H1 (cell line): ENCODE measurements around the gene ILK. TPM values are rescaled to one million over a fixed set of nuclear protein-coding genes. Genes with fewer than 3 reads are reported as not detected.
A peak's percentile ranks its signal among the peaks of the same experiment; 100 is the strongest.

ENCODE experiments used
- CTCF ChIA-PET: fragments of 300-600 bp; sonication (Branson Sonifier 250); formaldehyde crosslinking; loops from one replicate; lab custom pipeline; 2021; ENCODE audit not compliant: partially characterized antibody; lab: Charles Lee
- POLR2A ChIA-PET: fragments of 300-600 bp; sonication (Branson Sonifier 250); formaldehyde crosslinking; loops from one replicate; lab custom pipeline; 2021; ENCODE audit warnings: inconsistent platforms; ENCODE audit not compliant: partially characterized antibody; lab: Charles Lee
- DNase-seq, 2 experiments: peaks; one replicate each; pipeline versions ENCODE4 v3.0.0 to v3.0.0-alpha.2; 2010 to 2022; ENCODE audit warnings: low spot score in 2 of 2, low read depth in 1 of 2, mixed read lengths in 1 of 2
- FAIRE-seq: peaks from 2 replicates; lab custom pipeline; 2011; peaks lifted over from hg19 to GRCh38; lab: Jason Lieb, UNC
- H2AFZ ChIP-seq: 2 replicates; pipeline ENCODE4 v1.8.1; 2012; ENCODE audit warnings: low read length, inconsistent platforms
- H2AK5ac ChIP-seq: 2 replicates; pipeline ENCODE4 v1.6.1; 2013; ENCODE audit warnings: low read depth, low read length
- H2BK120ac ChIP-seq: replicated peaks from 2 replicates; pipeline ENCODE3; 2013; ENCODE audit warnings: low read depth, low read length, inconsistent platforms
- H2BK12ac ChIP-seq: 2 replicates; pipeline ENCODE4 v1.6.1; 2013; ENCODE audit warnings: low read depth, low read length
- H2BK15ac ChIP-seq: 2 replicates; pipeline ENCODE4 v1.6.1; 2013; ENCODE audit warnings: low read length
- H2BK20ac ChIP-seq: 2 replicates; pipeline ENCODE4 v1.6.1; 2013; ENCODE audit warnings: low read length
- H2BK5ac ChIP-seq: 2 replicates; pipeline ENCODE4 v1.6.1; 2013; ENCODE audit warnings: low read depth, low read length
- H3K14ac ChIP-seq: 2 replicates; pipeline ENCODE4 v1.6.1; 2013; ENCODE audit warnings: inconsistent platforms; ENCODE audit not compliant: insufficient read length
- H3K18ac ChIP-seq: 2 replicates; pipeline ENCODE4 v1.6.1; 2013; ENCODE audit warnings: low read length; ENCODE audit errors: extremely low read depth
- H3K23ac ChIP-seq: 2 replicates; pipeline ENCODE4 v1.6.1; 2013; ENCODE audit warnings: inconsistent platforms; ENCODE audit not compliant: insufficient read length
- H3K23me2 ChIP-seq: 2 replicates; pipeline ENCODE4 v1.6.1; 2013; ENCODE audit warnings: low read depth, low read length
- H3K27ac ChIP-seq: 2 replicates; pipeline ENCODE4 v1.6.1; 2011; ENCODE audit warnings: low read depth, low read length, inconsistent platforms
- H3K27me3 ChIP-seq, 4 experiments: replicated peaks in 1 of 4; 1 replicate in 1 of 4; 2 replicates in 3 of 4; pipeline versions ENCODE4 v1.6.1 to v1.8.1; 2011 to 2013; ENCODE audit warnings: low read length in 3 of 4, mild to moderate bottlenecking in 3 of 4, inconsistent platforms in 2 of 4, mixed read lengths in 2 of 4, moderate library complexity in 1 of 4; ENCODE audit not compliant: control insufficient read depth in 3 of 4, insufficient read depth in 3 of 4; ENCODE audit errors: extremely low read depth in 1 of 4
- H3K36me3 ChIP-seq, 4 experiments: 2 replicates each; pipeline versions ENCODE4 v1.6.1 to v1.8.1; 2011 to 2013; ENCODE audit warnings: mild to moderate bottlenecking in 4 of 4, low read length in 3 of 4, moderate library complexity in 2 of 4, control low read depth in 1 of 4, inconsistent platforms in 1 of 4; ENCODE audit not compliant: insufficient read depth in 4 of 4, control insufficient read depth in 2 of 4
- H3K4ac ChIP-seq: replicated peaks from 2 replicates; pipeline ENCODE3; 2013; ENCODE audit warnings: low read length, low read depth, mixed read lengths, inconsistent platforms; ENCODE audit not compliant: insufficient read length
- H3K4me1 ChIP-seq, 4 experiments: replicated peaks in 1 of 4; 1 replicate in 1 of 4; 2 replicates in 3 of 4; pipeline versions ENCODE4 v1.6.1 to v1.8.1; 2011 to 2013; ENCODE audit warnings: low read length in 3 of 4, inconsistent platforms in 2 of 4, mixed read lengths in 1 of 4; ENCODE audit not compliant: insufficient read depth in 4 of 4, control insufficient read depth in 3 of 4
- H3K4me2 ChIP-seq, 2 experiments: 2 replicates each; pipeline versions ENCODE4 v1.6.1 to v1.8.1; 2011 to 2013; ENCODE audit warnings: low read depth in 2 of 2, low read length in 2 of 2, control low read depth in 1 of 2, inconsistent platforms in 1 of 2, mild to moderate bottlenecking in 1 of 2; ENCODE audit not compliant: insufficient read depth in 1 of 2
- H3K4me3 ChIP-seq, 4 experiments: fragments of 200-600, 300-600 bp in 1 of 4; sonication (generic), shearing (Covaris generic), sonication (Bioruptor Twin) in 1 of 4; 2 replicates each; pipeline versions ENCODE4 v1.5.1 to v1.8.1; 2011 to 2016; ENCODE audit warnings: low read length in 4 of 4, low read depth in 3 of 4, control low read depth in 2 of 4, inconsistent platforms in 2 of 4, mild to moderate bottlenecking in 2 of 4, mixed read lengths in 1 of 4, moderate library complexity in 1 of 4; ENCODE audit not compliant: insufficient read depth in 2 of 4; ENCODE audit errors: extremely low read depth in 1 of 4
- H3K56ac ChIP-seq: replicated peaks from 2 replicates; pipeline ENCODE3; 2013; ENCODE audit warnings: low read depth, mild to moderate bottlenecking, mixed read lengths, low read length, inconsistent platforms; ENCODE audit not compliant: insufficient read length
- H3K79me1 ChIP-seq: 2 replicates; pipeline ENCODE4 v1.6.1; 2013; ENCODE audit warnings: low read depth, low read length, control low read depth
- H3K79me2 ChIP-seq, 2 experiments: 2 replicates each; pipeline versions ENCODE4 v1.6.1 to v1.8.1; 2012 to 2013; ENCODE audit warnings: low read length in 2 of 2, mild to moderate bottlenecking in 2 of 2, inconsistent platforms in 1 of 2; ENCODE audit not compliant: insufficient read depth in 2 of 2, control insufficient read depth in 1 of 2
- H3K9ac ChIP-seq, 4 experiments: replicated peaks in 1 of 4; 1 replicate in 1 of 4; 2 replicates in 3 of 4; pipeline versions ENCODE4 v1.6.1 to v1.8.1; 2011 to 2013; ENCODE audit warnings: low read depth in 3 of 4, low read length in 3 of 4, control low read depth in 2 of 4, mild to moderate bottlenecking in 2 of 4, moderate library complexity in 2 of 4, inconsistent platforms in 1 of 4; ENCODE audit errors: extremely low read depth in 1 of 4
- H3K9me3 ChIP-seq, 2 experiments: 2 replicates each; pipeline versions ENCODE4 v1.6.1 to v1.8.1; 2012 to 2013; ENCODE audit warnings: mild to moderate bottlenecking in 2 of 2, moderate library complexity in 2 of 2, control low read depth in 1 of 2, inconsistent platforms in 1 of 2, low read depth in 1 of 2, low read length in 1 of 2, mixed read lengths in 1 of 2; ENCODE audit not compliant: insufficient read depth in 2 of 2
- H4K20me1 ChIP-seq, 2 experiments: replicated peaks in 1 of 2; 2 replicates each; pipeline versions ENCODE3 to v1.8.1; 2011 to 2013; ENCODE audit warnings: inconsistent platforms in 2 of 2, low read length in 2 of 2, mild to moderate bottlenecking in 1 of 2; ENCODE audit not compliant: insufficient read depth in 2 of 2, control insufficient read depth in 1 of 2
- H4K5ac ChIP-seq: 2 replicates; pipeline ENCODE4 v1.6.1; 2013; ENCODE audit warnings: low read length, low read depth, mixed read lengths, inconsistent platforms; ENCODE audit not compliant: insufficient read length
- H4K8ac ChIP-seq: 2 replicates; pipeline ENCODE4 v1.8.0; 2013; ENCODE audit warnings: mild to moderate bottlenecking, moderate library complexity, low read length, inconsistent platforms; ENCODE audit not compliant: insufficient read depth; ENCODE audit errors: extremely low read depth
- H4K91ac ChIP-seq: replicated peaks from 2 replicates; pipeline ENCODE3; 2013; ENCODE audit warnings: low read length, mixed read lengths, inconsistent platforms; ENCODE audit not compliant: insufficient read length
- BCL11A ChIP-seq, 2 experiments: IDR thresholded peaks; one replicate each; pipeline ENCODE4 v1.6.1; 2011; ENCODE audit warnings: low read depth in 2 of 2, low read length in 2 of 2, mild to moderate bottlenecking in 2 of 2
- CREB1 ChIP-seq: IDR thresholded peaks from 2 replicates; pipeline ENCODE4 v1.6.1; 2012; ENCODE audit warnings: inconsistent platforms
- EGR1 ChIP-seq: IDR thresholded peaks from 2 replicates; pipeline ENCODE4 v1.6.1; 2011; ENCODE audit warnings: low read depth, low read length, borderline replicate concordance
- GABPA ChIP-seq: IDR thresholded peaks from 2 replicates; pipeline ENCODE4 v1.6.1; 2011; ENCODE audit warnings: mild to moderate bottlenecking, low read length, moderate library complexity, borderline replicate concordance; ENCODE audit not compliant: insufficient read depth
- POU5F1 ChIP-seq: IDR thresholded peaks from 2 replicates; pipeline ENCODE4 v1.6.1; 2011; ENCODE audit warnings: low read depth, mild to moderate bottlenecking, low read length, moderate library complexity
- RBBP5 ChIP-seq: IDR thresholded peaks from 2 replicates; pipeline ENCODE4 v1.7.1; 2012; ENCODE audit warnings: low read depth, mild to moderate bottlenecking, inconsistent platforms, low read length, moderate library complexity, borderline replicate concordance
- RXRA ChIP-seq: IDR thresholded peaks from 2 replicates; pipeline ENCODE4 v1.6.1; 2011; ENCODE audit warnings: low read depth, mild to moderate bottlenecking, low read length, moderate library complexity; ENCODE audit not compliant: insufficient read depth
- SIRT6 ChIP-seq: IDR thresholded peaks from one replicate; pipeline ENCODE4 v1.7.1; 2012; ENCODE audit warnings: low read length, inconsistent platforms
- SP1 ChIP-seq: IDR thresholded peaks from 2 replicates; pipeline ENCODE4 v1.6.1; 2011; ENCODE audit warnings: low read depth, low read length
- SUZ12 ChIP-seq: fragments of 200-600 bp; sonication (generic); IDR thresholded peaks from 2 replicates; pipeline ENCODE4 v1.6.1; 2012; ENCODE audit warnings: mild to moderate bottlenecking, inconsistent platforms, low read length, moderate library complexity, mixed read lengths
- TAF1 ChIP-seq: IDR thresholded peaks from 2 replicates; pipeline ENCODE4 v1.6.1; 2011; ENCODE audit warnings: mild to moderate bottlenecking, low read depth, low read length
- TBP ChIP-seq: IDR thresholded peaks from 2 replicates; pipeline ENCODE4 v1.6.1; 2011; ENCODE audit warnings: low read depth, low read length, improper control_type of control experiment
- WGBS, 2 experiments: shearing (Covaris generic) in 1 of 2; methylation state at CpG; one replicate each; pipeline versions ENCODE4 v1.1.6 to v1.1.7; 2013 to 2015; ENCODE audit warnings: low lambda C conversion rate in 2 of 2, mixed read lengths in 2 of 2, inconsistent platforms in 1 of 2, low coverage in 1 of 2, missing lambda C conversion rate in 1 of 2; ENCODE audit not compliant: insufficient replicate concordance in 2 of 2, insufficient coverage in 1 of 2, insufficient read length in 1 of 2; ENCODE audit errors: extremely low coverage in 1 of 2, missing lambda C conversion rate in 1 of 2; 5-methylcytosine and 5-hydroxymethylcytosine counted together
- polyA plus RNA-seq, 7 experiments: library from polyadenylated mRNA; depleted of rRNA in 3 of 7; stranded (reverse) in 5 of 7; unstranded in 2 of 7; fragments of >200 nt in 5 of 7; fragments of 200-250 nt in 2 of 7; gene quantifications; 1 replicate in 5 of 7; 2 replicates in 1 of 7; 4 replicates in 1 of 7; pipeline versions ENCODE4 v1.2.1 to v1.2.3, GENCODE V29; 2011 to 2013; ENCODE audit warnings: missing spikeins in 2 of 7, mixed read lengths in 2 of 7
- total RNA-seq: library from RNA; stranded (reverse); fragmentation: NEBNext Ultra II Directional; extraction: Animal tissue kit (Norgen Biotek cat#: 25700); gene quantifications from 2 replicates; pipeline ENCODE4 v1.2.1, GENCODE V29; 2021

The ILK gene
- total and polyA plus RNA-seq, 2 of the 8 experiments (the other 6 are each of a cell fraction or from before 2014, with no cell fraction given): 91.4 to 132 TPM

DNA sequence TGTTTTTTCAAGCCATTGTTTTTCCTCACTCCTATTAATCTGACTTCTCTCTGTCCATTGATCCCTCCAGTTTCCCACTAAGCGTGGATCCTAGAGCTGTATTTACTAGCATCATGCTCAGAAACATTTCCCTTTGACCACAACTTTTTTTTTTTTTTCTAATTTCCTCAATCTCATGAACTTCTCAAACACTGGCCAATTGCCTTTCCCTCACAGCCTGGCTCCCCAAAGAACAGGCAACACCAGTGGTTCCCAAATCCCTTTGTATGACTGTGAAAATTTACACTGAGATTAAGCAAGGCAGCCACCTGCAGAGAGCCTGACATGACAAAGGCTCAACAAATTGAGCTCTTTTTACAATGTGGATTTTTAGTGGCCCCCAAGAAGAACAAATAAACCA is 17.1 kb downstream of the ILK start:
- peaks cover 6% of the 10 kb centered on the region for H3K23me2 ChIP-seq
- no peak overlapping the region for H3K23ac ChIP-seq
- H3K27me3 ChIP-seq: no peaks in the 10 kb centered on the region
- peaks cover 0 to 8% of the 10 kb centered on the region in 2 experiments; a peak in 1 of 4 replicates for H3K79me2 ChIP-seq
- H2AK5ac ChIP-seq: no peak overlapping the region; the same call in 1 of the 2 replicates
- no peak overlapping the region for H2BK5ac ChIP-seq
- H2BK20ac ChIP-seq: no peak overlapping the region
- peaks cover 0 to 7% (median 0%) of the 10 kb centered on the region in 4 experiments; a peak in 3 of 8 replicates for H3K36me3 ChIP-seq
- peak overlapping the region in 1 of 2 experiments; percentile 23; a peak in 1 of 4 replicates for H3K4me2 ChIP-seq
- no peak overlapping the region for H4K8ac ChIP-seq
- H3K18ac ChIP-seq: no peak overlapping the region
- no peak overlapping the region for H2BK120ac ChIP-seq
- FAIRE-seq (no peak), DNase-seq (no peak)
- no peak overlapping the region for H3K27ac ChIP-seq
- H4K91ac ChIP-seq: no peak overlapping the region
- no peak overlapping the region for H3K4ac ChIP-seq
- H3K14ac ChIP-seq: no peak overlapping the region
- no peak overlapping the region for H3K56ac ChIP-seq
- H3K4me1 ChIP-seq: peaks cover 0 to 7% (median 4%) of the 10 kb centered on the region in 4 experiments; a peak in 3 of 7 replicates
- H2BK15ac ChIP-seq: no peak overlapping the region
- CTCF ChIA-PET: interaction anchor here (0.6 to 2.6 kb wide), 15 partner anchors 8 to 987 kb away, joined by 3 to 18 read pairs (median 4); partner anchors contain the start of gene MRPL17
- no peak overlapping the region for H3K4me3 ChIP-seq
- WGBS, 2 experiments: 40% methylated on average over 1 of the region's 1 CpG; no CpG with 5 or more reads in 1 of the 2 experiments
- no peaks in the 10 kb centered on the region for H3K9me3 ChIP-seq
- H3K9ac ChIP-seq: no peak overlapping the region
- POLR2A ChIA-PET: interaction anchor here (0.7 to 2.2 kb wide), 8 partner anchors 9 to 234 kb away, joined by 3 to 24 read pairs (median 4); partner anchors contain the start of genes ILK, RRP8 and TAF10
- H4K20me1 ChIP-seq: no peaks in the 10 kb centered on the region
- no peaks in the 10 kb centered on the region; the same call in none of the 2 replicates for H3K79me1 ChIP-seq
- no peak overlapping the region for H2BK12ac ChIP-seq
- H4K5ac ChIP-seq: no peak overlapping the region
- H2AFZ ChIP-seq: no peak overlapping the region
- TF ChIP-seq RXRA (no peak), GABPA (no peak), TAF1 (no peak), BCL11A (IDR thresholded peaks at IDR 0.05; ENCODE audit: low read depth in 2 of 2, low read length in 2 of 2) (no peak), SUZ12 (no peak), RBBP5 (no peak), EGR1 (no peak), CREB1 (no peak), SIRT6 (no peak), SP1 (no peak), POU5F1 (no peak), TBP (no peak)
